K562 (cell line): Measurements from ENCODE around the gene ZNF575. TPM values are rescaled to one million over a fixed set of nuclear protein-coding genes. Genes with fewer than 3 reads are reported as not detected.

Experiments
- ARID2 ChIP-seq: fragments of 450-650 bp; IDR thresholded peaks from 2 replicates; pipeline ENCODE4 v1.6.1; 2017; ENCODE audit warnings: antibody characterized with exemption, mild to moderate bottlenecking
- ATF7 ChIP-seq: fragments of 450-650 bp; IDR thresholded peaks from 2 replicates; pipeline ENCODE4 v1.7.1; 2014; ENCODE audit warnings: mild to moderate bottlenecking, moderate library complexity
- C11orf30 ChIP-seq: fragments of 450-650 bp; IDR thresholded peaks from 2 replicates; pipeline ENCODE4 v1.6.1; 2016; ENCODE audit warnings: low read depth, mild to moderate bottlenecking
- CCNT2 ChIP-seq: IDR thresholded peaks from 2 replicates; pipeline ENCODE4 v1.6.1; 2011; ENCODE audit warnings: borderline replicate concordance, low read depth, mild to moderate bottlenecking, moderate library complexity, mixed read lengths, low read length; ENCODE audit not compliant: insufficient read length; ENCODE audit errors: extremely low read depth
- EP400 ChIP-seq: fragments of 450-650 bp; IDR thresholded peaks from 2 replicates; pipeline ENCODE4 v1.6.1; 2017; ENCODE audit warnings: antibody characterized with exemption, mild to moderate bottlenecking, moderate library complexity
- GTF2E2 ChIP-seq: fragments of 200-800 bp; sonication (Bioruptor generic); IDR thresholded peaks from 2 replicates; pipeline ENCODE4 v1.6.1; 2016; ENCODE audit warnings: missing genetic modification characterization, missing compliant biosample characterization
- MAFF ChIP-seq: IDR thresholded peaks from 2 replicates; pipeline ENCODE4 v1.6.1; 2012; ENCODE audit warnings: low read length, improper control_type of control experiment
- MYC ChIP-seq, 2 experiments: fragments of 250-450 bp in 1 of 2; sonication (Bioruptor Pico) in 1 of 2; IDR thresholded peaks; 2 replicates each; pipeline versions ENCODE4 v1.5.1 to v1.6.1; 2012 to 2021; ENCODE audit warnings: low read depth in 2 of 2, borderline replicate concordance in 1 of 2, improper control_type of control experiment in 1 of 2, low read length in 1 of 2, mild to moderate bottlenecking in 1 of 2, moderate library complexity in 1 of 2
- MYNN ChIP-seq, 2 experiments: sonication (generic); formaldehyde crosslinking in 1 of 2; IDR thresholded peaks; 2 replicates each; pipeline versions ENCODE4 v1.5.0 to v1.6.1; 2016 to 2020; ENCODE audit warnings: antibody characterized with exemption in 1 of 2, missing genetic modification reagents in 1 of 2
- NFE2 ChIP-seq: IDR thresholded peaks from 2 replicates; pipeline ENCODE4 v1.6.1; 2014; ENCODE audit warnings: antibody characterized with exemption, low read depth
- NUFIP1 ChIP-seq: fragments of 450-650 bp; IDR thresholded peaks from 2 replicates; pipeline ENCODE4 v1.6.1; 2018; ENCODE audit not compliant: partially characterized antibody
- POLR2B ChIP-seq: fragments of 450-650 bp; IDR thresholded peaks from 2 replicates; pipeline ENCODE4 v1.6.1; 2018; ENCODE audit warnings: low read depth; ENCODE audit not compliant: partially characterized antibody
- PTRF ChIP-seq: fragments of 450-650 bp; IDR thresholded peaks from 2 replicates; pipeline ENCODE4 v1.6.1; 2016; ENCODE audit warnings: mild to moderate bottlenecking, missing genetic modification characterization, missing compliant biosample characterization
- SIX5 ChIP-seq, 2 experiments: IDR thresholded peaks; 2 replicates each; pipeline ENCODE4 v1.6.1; 2011; ENCODE audit warnings: low read length in 2 of 2, borderline replicate concordance in 1 of 2, low read depth in 1 of 2, mild to moderate bottlenecking in 1 of 2, moderate library complexity in 1 of 2; ENCODE audit not compliant: insufficient read depth in 1 of 2
- TCF7L2 ChIP-seq: fragments of 150-350 bp; IDR thresholded peaks from 2 replicates; pipeline ENCODE4 v1.6.1; 2016; ENCODE audit warnings: low read depth, mild to moderate bottlenecking, low read length, moderate library complexity
- WHSC1 ChIP-seq: IDR thresholded peaks from one replicate; pipeline ENCODE4 v1.6.1; 2012; ENCODE audit warnings: low read length, control low read depth, inconsistent platforms
- ZFP30 ChIP-seq: fragments of 250-450 bp; sonication (Bioruptor Pico); IDR thresholded peaks from 2 replicates; pipeline ENCODE4 v1.8.0; 2022; ENCODE audit warnings: moderate library complexity, mild to moderate bottlenecking, inconsistent platforms, borderline replicate concordance
- ZNF398 ChIP-seq: fragments of 250-450 bp; sonication (Bioruptor Pico); IDR thresholded peaks from 2 replicates; pipeline ENCODE4 v1.8.0; 2021; ENCODE audit warnings: moderate library complexity, mild to moderate bottlenecking, inconsistent platforms
- ZNF586 ChIP-seq: fragments of 450-650 bp; formaldehyde crosslinking; conservative IDR thresholded peaks from 2 replicates; pipeline ENCODE4 v1.4.0; 2020; ENCODE audit warnings: mild to moderate bottlenecking, moderate library complexity
- polyA plus RNA-seq, 8 experiments: library from polyadenylated mRNA; depleted of rRNA in 4 of 8; stranded (reverse) in 5 of 8; unstranded in 3 of 8; fragments of >200 nt; fragmentation: Nextera tagmentation in 2 of 8; fragmentation: Illumina TruSeq in 1 of 8; extraction: Ambion mirVana in 2 of 8; extraction: Trizol in 1 of 8; gene quantifications; 2 replicates each; pipeline versions ENCODE4 v1.2.1 to v1.2.3, GENCODE V29; 2011 to 2014; ENCODE audit warnings: inconsistent platforms in 1 of 8, missing spikeins in 1 of 8
- total RNA-seq, 7 experiments: library from RNA; depleted of rRNA in 6 of 7; stranded (reverse); fragments of >200 nt in 6 of 7; fragmentation: Illumina TruSeq in 2 of 7; extraction: Trizol in 2 of 7; gene quantifications; 2 replicates each; pipeline versions ENCODE4 v1.2.1 to v1.2.3, GENCODE V29; 2011 to 2021; ENCODE audit warnings: low replicate concordance in 1 of 7
- TF ChIP-seq, protein P1 (sequence below): sonication (generic); formaldehyde crosslinking; IDR thresholded peaks from 2 replicates; pipeline ENCODE4 v1.9.0; 2022; ENCODE audit warnings: mild to moderate bottlenecking, missing genetic modification reagents
- TF ChIP-seq, protein P2 (sequence below): IDR thresholded peaks from 3 replicates; pipeline ENCODE4 v1.6.1; 2011; ENCODE audit warnings: borderline replicate concordance, mild to moderate bottlenecking, moderate library complexity; ENCODE audit not compliant: insufficient read length; ENCODE audit errors: extremely low read depth

Gene ZNF575
- total and polyA plus RNA-seq, 9 of the 15 experiments (the other 6 are each of a cell fraction or from before 2014, with no cell fraction given): 0.20 to 0.98 (median 0.32) TPM; not detected in 6

GRCh38 chr19:43532962-43533545, at the start of gene ZNF575 (continued):
- TF ChIP-seq, protein P1, sequence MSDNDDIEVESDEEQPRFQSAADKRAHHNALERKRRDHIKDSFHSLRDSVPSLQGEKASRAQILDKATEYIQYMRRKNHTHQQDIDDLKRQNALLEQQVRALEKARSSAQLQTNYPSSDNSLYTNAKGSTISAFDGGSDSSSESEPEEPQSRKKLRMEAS (CRISPR knock-in tag): peak; percentile 18; the same call in 1 of the 2 replicates
- TF ChIP-seq ARID2 (no peak), MAFF (no peak), MYNN (IDR thresholded peaks at IDR 0.05) (peak; percentile 54; the same call in 1 of the 2 replicates), MYNN (CRISPR knock-in tag; IDR thresholded peaks at IDR 0.05) (no peak), EP400 (no peak), ZNF398 (CRISPR knock-in tag) (no peak), POLR2B (peak; percentile 46), ATF7 (peak; percentile 72), WHSC1 (no peak), NUFIP1 (no peak), ZNF586 (CRISPR knock-in tag) (no peak), SIX5 (IDR thresholded peaks at IDR 0.05; ENCODE audit: borderline replicate concordance in 1 of 2, insufficient read depth in 1 of 2, low read depth in 1 of 2, low read length in 2 of 2) (no peak), C11orf30 (no peak), NFE2 (no peak), MYC (IDR thresholded peaks at IDR 0.05; ENCODE audit: low read depth, low read length) (peak; percentile 50; the same call in 1 of the 2 replicates), MYC (CRISPR knock-in tag; IDR thresholded peaks at IDR 0.05; ENCODE audit: borderline replicate concordance, low read depth) (no peak), CCNT2 (peak; percentile 89), TCF7L2 (no peak; the same call in 1 of the 2 replicates), ZFP30 (no peak), PTRF (no peak), GTF2E2 (tag) (no peak)
- TF ChIP-seq, protein P2, sequence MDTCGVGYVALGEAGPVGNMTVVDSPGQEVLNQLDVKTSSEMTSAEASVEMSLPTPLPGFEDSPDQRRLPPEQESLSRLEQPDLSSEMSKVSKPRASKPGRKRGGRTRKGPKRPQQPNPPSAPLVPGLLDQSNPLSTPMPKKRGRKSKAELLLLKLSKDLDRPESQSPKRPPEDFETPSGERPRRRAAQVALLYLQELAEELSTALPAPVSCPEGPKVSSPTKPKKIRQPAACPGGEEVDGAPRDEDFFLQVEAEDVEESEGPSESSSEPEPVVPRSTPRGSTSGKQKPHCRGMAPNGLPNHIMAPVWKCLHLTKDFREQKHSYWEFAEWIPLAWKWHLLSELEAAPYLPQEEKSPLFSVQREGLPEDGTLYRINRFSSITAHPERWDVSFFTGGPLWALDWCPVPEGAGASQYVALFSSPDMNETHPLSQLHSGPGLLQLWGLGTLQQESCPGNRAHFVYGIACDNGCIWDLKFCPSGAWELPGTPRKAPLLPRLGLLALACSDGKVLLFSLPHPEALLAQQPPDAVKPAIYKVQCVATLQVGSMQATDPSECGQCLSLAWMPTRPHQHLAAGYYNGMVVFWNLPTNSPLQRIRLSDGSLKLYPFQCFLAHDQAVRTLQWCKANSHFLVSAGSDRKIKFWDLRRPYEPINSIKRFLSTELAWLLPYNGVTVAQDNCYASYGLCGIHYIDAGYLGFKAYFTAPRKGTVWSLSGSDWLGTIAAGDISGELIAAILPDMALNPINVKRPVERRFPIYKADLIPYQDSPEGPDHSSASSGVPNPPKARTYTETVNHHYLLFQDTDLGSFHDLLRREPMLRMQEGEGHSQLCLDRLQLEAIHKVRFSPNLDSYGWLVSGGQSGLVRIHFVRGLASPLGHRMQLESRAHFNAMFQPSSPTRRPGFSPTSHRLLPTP: no peak
